Small intestine (tissue), 7 donors: Measurements from ENCODE around the gene GPER1. TPM values are rescaled to one million over a fixed set of nuclear protein-coding genes. Genes with fewer than 3 reads are reported as not detected.
"Not testable (repeated sequence)": the region's sequence is repeated elsewhere in the genome, so short reads cannot be mapped to it uniquely, and the experiment has no call there.

ENCODE experiments used
- DNase-seq, 2 donors: peaks; one replicate each; pipeline versions ENCODE4 v3.0.0 to v3.0.0-alpha.2; 2013
- FAIRE-seq: peaks from 2 replicates; lab custom pipeline; 2012; peaks lifted over from hg19 to GRCh38; lab: Jason Lieb, UNC
- H3K27ac ChIP-seq, 3 donors: one replicate each; pipeline ENCODE4 v1.5.1; 2013; ENCODE audit warnings: low read length in 2 of 3, mild to moderate bottlenecking in 2 of 3, control low read depth in 1 of 3, inconsistent platforms in 1 of 3, low read depth in 1 of 3, moderate library complexity in 1 of 3
- H3K27me3 ChIP-seq, 3 donors: one replicate each; pipeline ENCODE4 v1.6.1; 2013; ENCODE audit warnings: low read length in 3 of 3, inconsistent platforms in 1 of 3; ENCODE audit not compliant: control insufficient read depth in 3 of 3, insufficient read depth in 3 of 3
- H3K36me3 ChIP-seq, 3 donors: one replicate each; pipeline ENCODE4 v1.6.1; 2013; ENCODE audit warnings: low read length in 3 of 3, inconsistent platforms in 1 of 3, low read depth in 1 of 3, mild to moderate bottlenecking in 1 of 3, moderate library complexity in 1 of 3; ENCODE audit not compliant: control insufficient read depth in 3 of 3, insufficient read depth in 2 of 3
- H3K4me1 ChIP-seq, 3 donors: one replicate each; pipeline ENCODE4 v1.6.1; 2013; ENCODE audit warnings: low read length in 2 of 3, inconsistent platforms in 1 of 3, low read depth in 1 of 3, mild to moderate bottlenecking in 1 of 3, moderate library complexity in 1 of 3; ENCODE audit not compliant: control insufficient read depth in 3 of 3, insufficient read depth in 2 of 3
- H3K4me3 ChIP-seq, 3 donors: one replicate each; pipeline ENCODE4 v1.5.1; 2013; ENCODE audit warnings: low read length in 3 of 3, control low read depth in 1 of 3, inconsistent platforms in 1 of 3, low read depth in 1 of 3, mild to moderate bottlenecking in 1 of 3, moderate library complexity in 1 of 3
- H3K9me3 ChIP-seq, 2 donors: one replicate each; pipeline ENCODE4 v1.6.1; 2013; ENCODE audit warnings: low read depth in 1 of 2, low read length in 1 of 2; ENCODE audit not compliant: control insufficient read depth in 2 of 2, insufficient read depth in 1 of 2
- WGBS, 3 donors: extraction: QIAGEN DNeasy Blood & Tissue Kit; methylation state at CpG; one replicate each; pipeline ENCODE4 v1.1.7; 2013; 5-methylcytosine and 5-hydroxymethylcytosine counted together
- polyA plus RNA-seq, 4 donors: library from polyadenylated mRNA; stranded (reverse) in 3 of 4; unstranded in 1 of 4; fragments of 200-250 nt in 3 of 4; fragments of 120-200 nt in 1 of 4; gene quantifications; one replicate each; pipeline versions ENCODE4 v1.2.1 to v1.2.3, GENCODE V29; 2013
- donor health status: healthy with polysubstance abuse.
- donor health status: control.
- donor health status: control.
- donor health status: Bipolar disorder and iron deficiency.
- donor health status: healthy.

GPER1 gene
- polyA plus RNA-seq, 4 donors, result 0.54 to 4.7 (median 0.99) TPM

DNA sequence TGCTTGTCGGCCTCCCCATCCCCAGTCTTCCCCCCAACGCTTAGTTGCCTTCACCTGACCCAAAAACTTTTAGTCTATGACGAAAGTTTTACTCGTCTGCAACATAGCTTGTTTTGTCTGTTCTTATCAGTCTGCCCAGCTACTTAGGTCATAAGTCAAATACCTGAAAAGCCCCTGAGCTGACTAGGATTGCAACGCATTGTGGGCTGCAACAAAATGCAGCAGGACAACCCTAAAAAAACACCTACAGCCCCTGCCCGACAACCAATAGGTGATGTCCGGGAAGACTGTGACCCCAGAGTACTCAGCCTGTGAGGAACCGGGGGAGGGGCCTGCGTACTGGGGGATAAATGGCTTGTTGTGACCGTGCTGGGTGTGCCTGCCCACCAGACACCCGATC is 19.3 kb upstream of the GPER1 start:
- no peaks in the 10 kb centered on the region for H3K9me3 ChIP-seq
- no peak overlapping the region for H3K4me3 ChIP-seq
- no peak for FAIRE-seq
- 78 to 87% (median 84%) methylated on average over 11 of the region's 11 CpGs for WGBS, 3 donors
- H3K27me3 ChIP-seq, result no peaks in the 10 kb centered on the region
- no peak overlapping the region for H3K27ac ChIP-seq
- no peak for DNase-seq
- H3K4me1 ChIP-seq, result peaks cover 0 to 5% (median 0%) of the 10 kb centered on the region in 3 donors
- H3K36me3 ChIP-seq, result peaks cover 0 to 14% (median 0%) of the 10 kb centered on the region in 3 donors

DNA sequence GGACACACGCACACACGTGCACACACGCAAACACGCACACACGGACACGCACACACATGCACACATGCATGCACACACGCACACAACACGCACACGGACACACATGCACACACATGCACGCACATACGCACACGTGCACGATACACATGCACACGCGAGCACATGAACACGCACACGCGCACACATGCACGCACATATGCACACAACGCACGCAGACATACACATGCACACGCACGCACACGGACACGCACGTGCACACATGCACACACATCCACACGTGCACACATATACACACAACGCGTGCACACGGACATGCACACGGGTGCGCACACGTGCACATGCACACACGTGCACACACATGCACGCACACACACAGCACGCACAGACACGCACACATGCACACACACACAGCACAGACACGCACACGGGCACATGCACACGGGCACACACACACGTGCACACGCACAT is 17.3 kb upstream of the GPER1 start:
- peaks cover 0 to 1% (median 0%) of the 10 kb centered on the region in 3 donors for H3K4me1 ChIP-seq
- DNase-seq (no peak), FAIRE-seq (no peak)
- 93 to 97% (median 93%) methylated on average over 42 of the region's 42 CpGs for WGBS, 3 donors
- H3K36me3 ChIP-seq, result peaks cover 0 to 3% (median 0%) of the 10 kb centered on the region in 3 donors
- no peaks in the 10 kb centered on the region for H3K27me3 ChIP-seq
- no peak overlapping the region for H3K27ac ChIP-seq
- H3K4me3 ChIP-seq, result no peak overlapping the region
- H3K9me3 ChIP-seq, result no peaks in the 10 kb centered on the region

DNA sequence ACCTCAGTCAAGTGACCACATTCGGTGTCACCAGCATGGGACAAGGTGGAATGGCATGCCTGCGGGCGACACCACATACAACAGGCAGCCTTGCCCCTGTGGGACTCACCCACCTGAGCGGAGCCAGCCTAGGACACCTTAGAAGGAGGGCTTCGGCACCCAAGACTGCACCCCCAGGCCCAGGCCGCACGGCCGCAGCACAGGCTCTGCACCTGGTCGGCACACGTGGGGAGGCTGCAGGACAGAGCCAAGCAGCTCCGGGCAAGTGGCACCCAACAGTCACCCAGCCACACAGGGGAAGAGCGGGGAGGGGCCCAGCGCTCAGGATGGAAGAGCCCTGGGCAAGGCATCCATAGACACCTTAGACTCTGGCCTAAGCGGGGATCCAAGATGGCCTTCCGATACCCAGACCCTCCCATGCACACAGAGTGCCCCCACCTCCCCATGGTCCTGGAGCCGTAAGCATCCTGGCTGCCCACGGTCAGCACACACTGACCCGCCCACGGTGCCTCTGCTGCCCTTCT is 16.1 kb upstream of the GPER1 start:
- Histone ChIP-seq H3K27ac (no peak overlapping the region), H3K36me3 (peaks cover 0 to 3% (median 0%) of the 10 kb centered on the region in 3 donors), H3K4me3 (no peak overlapping the region), H3K27me3 (no peaks in the 10 kb centered on the region), H3K4me1 (no peaks in the 10 kb centered on the region), H3K9me3 (no peaks in the 10 kb centered on the region)
- DNase-seq (no peak), FAIRE-seq (no peak)
- 91 to 96% (median 95%) methylated on average over 19 of the region's 19 CpGs for WGBS, 3 donors

DNA sequence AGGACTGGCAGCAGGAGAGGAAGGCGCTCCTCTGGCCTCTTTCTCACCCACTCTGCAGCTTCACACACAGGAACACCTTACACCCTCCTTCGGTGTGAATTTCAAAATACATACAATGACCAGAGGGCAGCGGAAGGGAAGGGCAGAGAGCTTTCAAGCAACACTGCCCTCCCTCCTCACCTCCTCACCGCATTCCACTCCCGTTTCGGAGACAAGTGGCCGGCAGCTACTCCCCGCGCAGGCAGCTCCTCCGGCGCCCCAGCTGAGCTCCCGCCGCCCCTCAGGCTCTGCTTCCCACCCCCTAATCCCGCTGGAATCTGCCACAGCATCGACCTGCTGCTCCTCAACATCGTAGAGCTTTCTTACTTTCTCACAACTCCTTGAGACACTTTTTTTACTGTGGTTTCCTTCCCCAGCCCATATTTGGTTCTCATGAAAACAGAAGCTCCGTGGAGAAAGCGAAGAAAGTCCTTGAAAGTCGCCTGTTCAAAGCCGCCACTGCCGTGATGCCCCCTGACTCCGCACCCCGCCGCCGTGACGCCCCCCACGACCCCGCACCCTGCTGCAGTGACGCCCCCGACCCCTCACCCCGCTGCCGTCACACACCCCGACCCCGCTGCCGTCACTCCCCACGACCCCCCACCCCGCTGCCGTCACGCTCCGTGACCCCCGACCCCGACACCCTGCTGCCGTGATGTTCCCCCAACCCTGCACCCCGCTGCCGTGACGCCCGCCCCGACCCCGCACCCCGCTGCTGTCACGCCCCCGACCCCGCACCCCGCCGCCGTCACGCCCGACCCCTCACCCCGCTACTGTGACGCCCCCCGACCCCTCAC is 14.6 kb upstream of the GPER1 start:
- H3K27ac ChIP-seq, result no peak overlapping the region

DNA sequence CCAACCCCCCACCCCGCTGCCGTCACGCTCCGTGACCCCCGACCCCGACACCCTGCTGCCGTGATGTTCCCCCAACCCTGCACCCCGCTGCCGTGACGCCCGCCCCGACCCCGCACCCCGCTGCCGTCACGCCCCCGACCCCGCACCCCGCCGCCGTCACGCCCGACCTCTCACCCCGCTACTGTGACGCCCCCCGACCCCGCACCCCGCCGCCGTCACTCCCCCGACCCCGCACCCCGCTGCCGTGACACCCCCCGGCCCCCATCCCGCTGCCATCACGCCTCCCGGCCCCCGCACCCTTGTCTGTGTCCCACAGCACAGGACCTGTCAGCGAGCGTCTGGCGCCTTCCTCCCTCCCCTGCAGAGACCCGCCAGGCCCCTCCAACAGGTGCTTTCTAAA is 13.9 kb upstream of the GPER1 start:
- DNase-seq, H3K27me3 ChIP-seq, H3K9me3 ChIP-seq, H3K4me1 ChIP-seq, H3K27ac ChIP-seq, H3K36me3 ChIP-seq, H3K4me3 ChIP-seq, FAIRE-seq: not testable (repeated sequence)
- WGBS, 3 donors, result 94 to 96% (median 95%) methylated on average over 30 to 43 of the region's 43 CpGs

More for the DNA sequence above, 14.6 kb upstream of the GPER1 start:
- Histone ChIP-seq H3K4me1 (no peaks in the 10 kb centered on the region), H3K9me3 (no peaks in the 10 kb centered on the region), H3K4me3 (no peak overlapping the region), H3K27me3 (no peaks in the 10 kb centered on the region), H3K36me3 (peaks cover 0 to 6% (median 0%) of the 10 kb centered on the region in 3 donors)
- DNase-seq, result no peak
- WGBS, 3 donors, result 79 to 86% (median 81%) methylated on average over 29 to 61 of the region's 61 CpGs
- no peak for FAIRE-seq

DNA sequence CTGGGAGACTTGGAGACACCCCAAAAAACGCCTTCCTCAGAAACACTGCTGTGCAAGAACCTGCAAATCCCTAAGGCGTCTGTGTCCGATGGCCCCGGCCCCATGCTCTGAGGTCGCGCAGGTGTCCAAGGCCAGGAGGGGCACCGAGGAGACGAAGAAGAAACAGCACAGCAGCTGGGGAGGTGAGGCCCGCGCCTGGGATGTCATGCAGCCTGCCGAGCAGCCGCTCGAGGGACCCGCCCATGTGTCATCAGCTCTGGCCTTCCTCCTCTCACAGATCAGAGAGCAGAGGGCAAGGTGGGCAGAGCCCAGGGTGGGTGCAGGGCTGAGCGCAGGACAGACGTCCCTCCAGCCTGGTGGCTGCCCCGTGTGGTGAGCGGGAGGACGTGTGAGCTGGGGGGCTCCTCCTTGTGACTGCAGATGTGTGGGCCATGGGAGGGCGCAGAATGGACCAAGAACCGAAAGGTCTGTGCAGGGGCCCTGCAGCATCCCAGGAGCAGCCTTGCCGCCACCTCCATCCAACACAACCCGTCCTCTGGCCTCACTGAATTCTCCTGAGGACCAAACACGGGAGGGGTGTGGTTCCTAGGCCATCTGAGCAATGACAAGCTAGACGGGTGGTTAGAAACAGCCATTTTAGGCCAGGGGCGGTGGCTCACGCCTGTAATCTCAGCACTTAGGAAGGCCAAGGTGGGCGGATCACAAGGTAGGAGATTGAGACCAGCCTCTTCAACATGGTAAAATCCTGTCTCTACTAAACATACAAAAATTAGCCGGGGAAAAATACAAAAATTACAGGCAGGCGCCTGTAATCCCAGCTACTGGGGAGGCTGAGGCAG is 13.1 kb upstream of the GPER1 start:
- FAIRE-seq, result no peak
- DNase-seq, result no peak
- Histone ChIP-seq H3K4me3 (no peak overlapping the region), H3K9me3 (no peaks in the 10 kb centered on the region), H3K36me3 (peaks cover 0 to 6% (median 0%) of the 10 kb centered on the region in 3 donors), H3K27me3 (no peaks in the 10 kb centered on the region), H3K27ac (no peak overlapping the region), H3K4me1 (no peaks in the 10 kb centered on the region)
- WGBS, 3 donors, result 85 to 88% (median 86%) methylated on average over 29 to 30 of the region's 30 CpGs

DNA sequence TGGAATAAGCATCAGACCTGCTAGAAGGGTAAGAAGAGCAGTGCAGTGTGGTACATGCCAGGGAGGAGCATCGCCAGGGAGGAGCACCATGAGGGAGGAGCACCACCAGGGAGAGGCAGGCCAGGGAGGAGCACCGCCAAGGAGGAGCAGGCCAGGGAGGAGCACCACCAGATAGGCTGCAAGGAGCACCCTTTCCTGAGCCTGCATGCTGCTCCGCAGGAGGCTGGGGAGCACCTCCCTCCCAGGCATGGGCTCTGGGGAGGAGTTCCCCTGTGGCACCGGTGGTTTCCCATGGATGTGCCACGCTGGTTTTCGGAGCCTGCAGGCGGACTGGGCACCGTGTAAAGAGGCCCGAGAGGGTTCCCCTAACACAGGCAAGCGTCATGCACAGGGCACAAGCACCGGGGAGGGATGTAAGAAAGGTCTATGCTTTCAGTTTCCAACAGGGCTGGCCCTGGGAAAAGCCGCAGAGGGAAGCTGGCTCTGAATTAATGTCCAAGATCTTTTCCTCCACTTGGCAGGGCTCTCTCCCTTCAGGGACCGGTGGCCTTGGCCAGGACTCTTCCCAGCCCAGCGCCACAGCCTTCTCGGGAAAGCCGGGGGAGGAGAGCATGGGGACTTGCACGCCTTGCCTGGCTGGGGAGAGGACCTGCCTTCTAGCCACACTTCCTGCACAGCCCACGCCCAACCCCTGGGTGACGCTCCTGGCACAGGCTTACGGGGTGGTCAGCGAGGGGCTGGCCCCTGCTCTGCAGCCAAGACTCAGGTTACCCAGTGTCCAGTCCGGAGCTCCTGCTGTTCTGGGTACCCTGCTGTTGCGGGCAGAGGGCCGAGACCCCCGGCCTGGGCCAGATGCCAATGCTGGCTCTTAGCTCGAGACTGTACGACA is 11.5 kb upstream of the GPER1 start:
- Histone ChIP-seq H3K27me3 (no peaks in the 10 kb centered on the region), H3K4me3 (no peak overlapping the region), H3K27ac (no peak overlapping the region), H3K9me3 (no peaks in the 10 kb centered on the region), H3K4me1 (no peaks in the 10 kb centered on the region), H3K36me3 (peaks cover 0 to 14% (median 0%) of the 10 kb centered on the region in 3 donors)
- 76 to 88% (median 79%) methylated on average over 26 to 27 of the region's 27 CpGs for WGBS, 3 donors
- FAIRE-seq (no peak), DNase-seq (no peak)
